T follicular helper cell (primary cell): ENCODE data around the gene LRRC49.
"Not testable (repeated sequence)": the region's sequence is repeated elsewhere in the genome, so short reads cannot be mapped to it uniquely, and the experiment has no call there.

Experiments
- DNase-seq: peaks from one replicate; pipeline ENCODE4 v3.0.0-alpha.2; 2020; ENCODE audit warnings: low read depth

The LRRC49 gene

DNA sequence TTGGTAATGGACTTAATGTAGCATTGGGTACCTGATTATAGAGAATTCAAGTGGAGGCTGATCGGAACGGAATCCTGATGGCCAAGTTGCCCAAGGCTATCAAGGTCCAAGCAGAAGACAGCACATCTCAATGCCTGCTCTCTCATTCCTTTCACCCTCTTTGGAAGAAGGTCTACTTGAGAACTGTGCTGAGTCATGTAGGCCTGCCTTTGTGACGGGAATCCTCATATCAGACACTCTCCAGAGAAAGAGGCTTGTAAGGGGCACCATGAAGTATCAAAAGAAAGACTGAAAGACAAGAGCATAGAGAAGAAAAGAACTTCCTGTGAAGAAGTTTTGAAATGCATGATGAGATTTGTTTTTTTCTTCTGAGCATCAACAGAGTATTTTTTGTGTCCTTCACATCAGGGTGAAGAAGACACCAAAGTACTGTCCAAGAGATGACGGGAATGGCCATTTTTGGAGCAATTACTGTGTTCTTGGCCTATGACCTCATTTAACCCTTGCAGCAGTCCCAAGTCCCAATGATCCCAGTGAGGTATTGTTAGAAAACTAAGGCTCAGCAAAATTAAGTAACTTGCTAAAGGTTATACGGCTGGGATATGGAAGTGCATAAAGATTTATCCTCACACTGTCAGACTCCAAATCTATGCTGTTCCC, 25.5 kb upstream of the LRRC49 start:
- no peak for DNase-seq

DNA sequence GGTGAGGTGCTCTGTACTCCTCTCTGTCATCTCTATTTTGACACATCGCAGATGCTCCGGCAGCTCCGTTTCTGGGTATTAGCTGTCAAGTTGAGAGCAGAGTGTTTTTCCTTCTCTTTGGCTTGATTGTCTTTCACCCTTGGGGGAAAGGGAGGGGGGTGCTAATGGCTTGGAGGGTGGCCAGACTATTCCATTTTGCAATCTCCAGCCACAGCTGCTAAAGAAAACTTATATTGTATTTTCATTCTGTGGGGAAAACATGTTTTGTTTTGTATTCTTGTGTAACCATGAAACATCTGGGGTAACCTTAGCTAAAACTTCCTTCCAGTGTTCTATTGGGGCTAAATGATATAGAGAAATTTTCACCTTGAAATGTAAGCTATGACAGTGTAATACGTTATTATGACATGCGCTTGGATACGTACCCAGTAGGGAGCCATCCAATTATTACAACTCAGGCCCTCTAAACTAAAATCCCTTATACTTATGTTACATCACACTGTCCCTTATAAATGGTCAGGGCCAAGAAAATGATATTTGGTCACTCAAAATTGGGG, 24.6 kb upstream of the LRRC49 start:
- no peak for DNase-seq

DNA sequence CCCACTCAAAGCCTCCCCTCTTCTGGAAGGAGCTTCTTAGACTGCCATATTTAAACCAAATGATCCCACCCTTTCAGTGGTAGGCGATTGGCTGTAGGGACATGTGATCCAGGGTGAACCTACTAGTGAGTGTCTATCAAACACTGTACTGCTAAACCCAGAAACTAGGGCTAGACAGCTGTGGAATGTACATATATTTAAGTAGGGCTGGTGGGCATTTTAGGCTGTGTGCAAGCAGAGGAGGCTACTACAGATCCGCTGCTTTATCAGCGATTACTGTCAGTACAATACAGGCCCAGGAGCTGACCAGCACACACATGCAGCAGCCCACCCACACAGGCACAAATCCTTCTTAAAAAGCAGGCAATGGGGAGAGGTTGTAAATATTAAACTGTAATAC, 23.3 kb upstream of the LRRC49 start:
- DNase-seq, result no peak

DNA sequence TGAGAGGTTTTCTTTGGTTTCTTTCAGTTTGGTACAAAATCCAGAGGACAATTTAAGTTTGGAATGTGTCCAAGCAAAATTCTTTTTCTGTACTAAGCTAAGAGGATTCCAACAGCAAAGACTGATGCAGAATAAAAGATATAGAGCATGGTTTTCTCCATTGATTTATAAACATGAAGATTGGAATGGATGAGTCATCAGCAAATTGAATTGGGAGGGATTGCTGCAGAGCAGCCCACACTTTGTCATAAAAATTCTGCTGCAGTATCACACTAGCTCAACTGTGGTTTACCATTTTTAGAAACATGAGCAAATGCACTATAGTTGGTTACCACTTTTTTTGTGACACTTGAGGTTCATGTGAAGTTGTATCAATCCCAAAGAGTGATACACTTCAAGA, 22.6 kb upstream of the LRRC49 start:
- DNase-seq, result no peak

DNA sequence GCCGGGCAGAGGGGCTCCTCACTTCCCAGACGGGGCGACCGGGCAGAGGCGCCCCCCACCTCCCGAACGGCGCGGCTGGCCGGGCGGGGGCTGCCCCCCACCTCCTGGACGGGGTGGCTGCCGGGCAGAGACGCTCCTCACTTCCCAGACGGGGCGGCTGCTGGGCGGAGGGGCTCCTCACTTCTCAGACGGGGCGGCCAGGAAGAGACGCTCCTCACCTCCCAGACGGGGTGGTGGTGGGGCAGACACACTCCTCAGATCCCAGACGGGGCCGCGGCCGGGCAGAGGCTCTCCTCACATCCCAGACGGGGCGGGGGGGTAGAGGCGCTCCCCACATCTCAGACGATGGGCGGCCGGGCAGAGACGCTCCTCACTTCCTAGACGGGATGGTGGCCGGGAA, 21.1 kb upstream of the LRRC49 start:
- DNase-seq, result not testable (repeated sequence)

DNA sequence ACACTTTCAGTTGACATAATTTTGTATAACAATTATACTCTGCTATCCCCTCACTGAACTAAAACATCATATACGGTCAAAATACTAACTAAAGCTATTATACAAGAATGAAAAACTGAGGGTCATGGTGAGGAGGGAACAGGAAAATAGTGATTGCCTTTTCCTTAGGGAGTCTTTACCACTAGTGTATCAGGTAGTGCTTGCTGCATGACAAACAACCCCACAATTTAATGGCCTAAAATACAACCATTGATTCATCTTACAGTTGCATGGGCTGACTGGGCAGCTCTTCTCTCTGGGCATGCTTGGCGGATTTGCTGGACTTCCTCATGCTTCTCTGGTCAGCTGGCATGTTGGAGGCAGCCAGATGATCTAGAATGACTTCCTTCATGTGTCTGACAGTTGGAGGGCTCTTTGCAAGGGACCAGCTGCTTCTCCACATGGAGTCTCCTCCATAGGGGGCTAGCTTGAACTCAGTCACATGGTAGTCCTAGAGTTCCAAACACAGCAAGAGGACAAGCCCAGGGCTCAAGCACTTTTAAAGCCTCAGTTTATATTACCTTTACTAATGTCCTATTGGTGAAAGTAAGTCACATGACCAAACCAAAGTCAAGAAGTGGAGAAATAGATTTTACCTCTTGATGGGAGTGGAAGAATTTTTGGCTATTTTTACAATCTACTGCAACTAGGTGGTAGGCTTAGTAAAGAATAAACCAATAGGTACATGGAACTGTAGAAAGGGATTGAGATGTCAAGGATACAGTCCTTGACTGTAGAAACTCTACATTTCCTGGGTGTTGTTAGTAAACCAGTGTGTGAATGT, 19.2 kb upstream of the LRRC49 start:
- DNase-seq, result no peak

DNA sequence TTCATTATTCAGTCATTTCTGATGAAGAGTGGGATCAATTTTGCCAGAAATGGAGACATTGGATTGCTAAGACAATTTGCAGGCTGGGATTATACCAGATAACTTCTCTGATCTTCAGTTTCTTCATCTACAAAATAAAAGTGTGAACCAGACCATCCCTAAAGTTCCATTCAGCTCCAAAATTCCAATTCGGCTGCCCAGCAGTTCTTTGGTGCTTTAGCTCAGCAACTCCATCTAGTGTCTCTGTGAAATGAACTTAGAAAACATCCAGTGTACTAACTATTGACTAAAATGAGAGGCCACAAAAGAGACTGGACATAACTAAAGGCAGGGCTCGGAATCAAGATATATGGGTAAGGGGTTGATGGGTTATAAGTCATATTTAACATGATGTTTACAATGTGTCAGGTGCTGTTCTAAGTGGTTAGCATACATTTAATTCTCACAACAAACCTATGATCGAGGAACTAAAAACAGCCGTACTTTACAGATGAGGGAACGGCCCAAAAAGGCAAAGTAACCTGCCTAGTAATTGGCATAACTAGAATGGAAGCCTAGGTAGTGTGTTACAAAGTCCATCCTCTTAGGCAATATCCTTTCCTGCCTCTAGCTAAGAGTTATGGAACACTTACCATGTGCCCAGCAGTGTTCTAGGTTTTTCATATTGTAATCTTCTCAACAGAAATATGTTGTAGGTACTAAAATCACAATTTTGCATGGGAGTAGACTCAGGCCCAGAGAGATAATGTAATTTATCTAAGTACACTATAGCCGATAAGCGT, 17.4 kb upstream of the LRRC49 start:
- no peak for DNase-seq

DNA sequence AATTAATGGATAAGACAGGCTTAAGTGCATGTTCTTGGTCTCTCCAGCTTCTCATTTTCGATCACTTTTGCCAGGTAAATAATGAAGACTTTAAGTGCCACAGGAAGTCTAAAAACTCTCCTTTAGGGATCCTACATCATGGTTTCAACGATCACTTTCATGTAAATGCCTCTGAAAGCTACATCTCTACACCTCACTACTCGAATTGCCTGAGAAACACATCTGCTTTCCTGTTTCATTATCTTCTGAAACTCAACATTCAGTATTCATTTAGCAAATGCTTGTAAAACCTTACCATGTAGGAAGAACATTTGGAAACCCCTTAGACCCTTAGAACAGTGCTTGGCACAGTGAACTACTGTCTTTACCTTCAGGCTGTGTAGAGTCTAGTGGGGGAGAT, 16.6 kb upstream of the LRRC49 start:
- no peak for DNase-seq

DNA sequence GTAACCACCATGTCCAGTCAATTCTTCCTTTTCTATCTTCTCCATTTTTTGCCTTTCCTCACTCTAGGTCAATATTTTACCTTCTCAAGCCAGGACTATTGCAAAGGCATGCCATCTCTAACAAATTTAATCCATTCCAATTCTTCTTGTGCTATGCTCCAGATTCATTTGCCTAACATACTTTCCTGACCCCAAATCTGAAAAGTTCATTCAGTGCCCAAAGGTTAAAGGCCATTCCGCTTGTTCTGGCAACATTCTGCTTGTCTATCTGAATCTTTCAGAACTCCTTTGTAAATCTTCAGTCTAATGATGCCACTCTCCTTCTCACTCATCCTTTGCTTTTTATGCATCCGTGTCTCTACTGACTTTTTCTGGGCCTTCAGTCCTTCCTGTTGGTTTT, 15.9 kb upstream of the LRRC49 start:
- DNase-seq, result no peak

DNA sequence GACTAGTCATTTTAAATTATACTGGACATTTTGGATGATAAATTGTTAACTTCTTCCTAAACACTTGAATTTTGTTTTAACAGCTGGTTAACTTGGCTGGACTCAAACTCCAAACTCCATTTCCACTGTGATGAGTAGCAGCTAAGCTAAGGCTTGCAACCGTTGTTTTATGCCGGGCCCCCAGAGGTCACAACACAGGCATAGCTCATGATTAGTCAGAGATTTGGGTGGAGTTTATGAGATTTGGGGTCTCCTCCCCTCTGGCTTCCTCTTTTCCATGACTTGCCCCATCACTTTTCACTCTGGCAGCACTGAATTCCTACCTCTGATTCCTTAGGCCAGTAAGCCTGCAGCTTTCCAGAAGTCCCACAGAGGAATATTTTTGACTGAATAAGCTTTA, 13.2 kb upstream of the LRRC49 start:
- no peak for DNase-seq

DNA sequence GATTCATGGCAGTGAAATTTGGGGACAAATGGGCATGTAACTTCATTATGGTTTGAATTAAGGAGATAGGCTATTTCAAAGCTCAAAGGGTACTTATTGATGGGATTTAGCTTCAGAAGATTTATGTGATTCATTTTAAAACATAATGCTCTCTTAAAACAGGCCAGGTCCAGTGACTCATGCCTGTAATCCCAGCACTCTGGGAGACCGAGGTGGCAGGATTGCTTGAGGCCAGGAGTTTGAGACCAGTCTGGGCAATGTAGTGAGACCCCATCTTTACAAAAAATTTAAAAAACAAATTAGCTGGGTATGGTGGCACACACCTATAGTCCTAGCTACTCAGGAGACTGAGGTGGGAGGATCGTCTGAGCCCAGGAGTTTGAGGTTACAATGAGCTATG, 11.8 kb upstream of the LRRC49 start:
- no peak for DNase-seq

DNA sequence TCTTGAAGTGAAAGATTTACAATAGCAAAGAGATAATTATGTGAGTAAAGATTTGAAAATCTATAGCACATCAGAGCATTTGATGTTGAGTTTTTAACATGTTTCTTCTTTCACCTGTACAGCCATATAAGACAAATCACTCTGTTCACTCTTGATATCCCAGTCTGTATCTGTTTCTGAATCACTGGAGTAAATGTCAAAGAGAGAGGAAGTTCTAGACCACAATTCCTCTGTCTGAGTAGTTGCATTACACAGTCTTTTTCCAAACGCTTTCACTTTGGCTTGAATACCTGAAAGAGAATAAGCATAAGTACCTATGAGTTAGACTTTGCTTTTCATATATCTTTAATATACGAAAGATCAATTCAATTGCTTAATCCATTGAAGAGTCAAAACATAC, 10.3 kb upstream of the LRRC49 start:
- DNase-seq, result no peak

DNA sequence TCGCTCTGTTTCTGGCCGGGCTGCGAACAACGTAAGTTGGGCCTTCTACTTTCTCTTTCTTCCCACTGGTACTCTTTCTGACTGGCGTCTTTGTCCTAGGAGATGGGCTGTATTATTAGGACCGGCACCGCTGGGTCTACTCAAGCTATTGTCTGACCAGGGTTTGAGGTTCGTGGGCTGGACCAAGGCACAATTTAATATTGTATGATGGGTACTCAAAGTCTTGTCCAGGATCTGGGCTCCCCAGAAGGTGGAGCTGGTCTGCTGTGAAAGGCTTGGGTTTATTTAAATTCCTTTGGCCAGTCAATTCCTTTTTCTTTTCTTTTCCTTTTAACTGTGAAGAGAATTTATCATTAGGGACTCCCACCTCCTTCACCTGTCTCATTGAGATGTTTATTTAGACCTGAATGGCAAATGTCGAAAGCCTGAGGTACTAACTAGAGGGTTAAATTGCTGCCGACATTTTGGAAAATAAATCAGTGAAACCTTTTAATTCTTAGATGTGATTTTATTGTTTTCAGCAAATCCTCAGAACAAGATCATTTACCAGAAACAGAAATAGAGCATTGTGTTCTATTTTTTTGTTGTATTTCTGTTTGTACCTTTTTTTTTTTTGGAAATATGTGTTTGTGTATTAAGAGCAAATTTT, 410 bp downstream of the LRRC49 start:
- DNase-seq, result no peak

DNA sequence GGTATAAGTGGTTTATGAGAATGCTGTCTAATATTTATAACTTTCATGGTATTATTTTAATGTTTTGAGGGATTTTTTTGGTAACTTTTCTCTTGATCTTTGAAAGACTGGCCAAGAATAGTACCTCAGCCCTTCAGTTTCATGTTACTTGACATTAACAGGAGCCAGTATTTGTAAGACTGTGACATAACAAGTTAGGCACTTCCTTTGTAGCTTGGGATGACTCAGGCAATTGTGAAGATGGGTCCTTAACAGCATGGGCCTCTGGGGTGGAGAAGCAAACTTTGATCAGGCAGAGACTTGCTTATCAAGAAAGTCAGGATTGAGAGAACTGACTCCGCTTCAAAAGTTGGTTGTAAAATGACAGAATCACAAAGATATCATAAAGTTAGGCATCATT, 9.5 kb downstream of the LRRC49 start:
- DNase-seq, result no peak

DNA sequence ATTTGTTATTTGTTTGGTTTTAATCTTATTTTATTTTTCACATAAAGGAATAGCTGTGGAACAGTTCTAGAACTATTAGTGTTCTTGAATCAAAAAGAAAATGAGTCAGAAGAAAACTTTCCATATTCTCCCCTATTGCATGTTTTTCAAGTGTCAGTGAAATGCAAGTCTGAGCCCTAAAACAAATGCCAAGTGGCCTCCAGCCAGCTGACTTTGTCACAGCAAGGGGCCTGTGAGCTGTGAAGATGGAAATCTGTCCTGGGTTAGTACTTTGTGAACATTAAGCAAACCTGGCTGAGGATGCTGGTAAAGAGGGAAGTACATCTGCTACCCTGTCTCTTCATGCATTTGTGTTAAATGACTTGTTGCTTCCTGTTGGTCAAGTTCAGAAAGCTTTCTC, 14.2 kb downstream of the LRRC49 start:
- DNase-seq, result no peak

DNA sequence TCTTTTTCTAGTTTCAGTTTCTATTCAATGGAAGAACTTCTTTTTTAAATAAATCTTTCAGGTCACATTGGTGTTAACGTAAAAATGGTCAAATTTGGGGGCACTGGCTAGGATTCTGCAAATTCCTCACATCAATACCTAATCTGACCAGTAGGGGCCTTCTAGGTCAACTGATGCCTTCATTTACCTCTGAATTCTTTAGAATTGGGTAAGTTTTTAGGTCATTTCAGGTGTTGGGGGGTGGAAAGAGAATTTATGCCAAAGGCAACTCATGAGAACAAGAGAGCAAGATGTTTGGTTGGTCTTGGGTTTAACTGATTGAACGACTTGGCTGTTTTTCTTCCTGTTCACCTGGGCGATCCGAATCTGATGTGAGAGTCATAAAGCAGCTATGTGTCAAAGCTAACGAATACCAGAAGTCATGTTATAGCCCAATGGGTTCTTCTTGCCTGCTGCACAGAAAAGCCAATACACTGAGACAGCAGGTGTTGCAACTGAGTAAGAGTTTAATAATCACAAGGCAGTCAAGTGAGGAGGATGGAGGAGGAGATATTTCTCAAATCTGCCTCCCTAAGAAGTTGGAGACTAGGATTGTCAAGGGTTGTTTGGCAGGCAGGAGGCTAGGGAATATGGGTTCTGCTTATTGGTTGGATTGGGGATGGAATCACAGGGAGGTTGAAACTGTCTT, 15.3 kb downstream of the LRRC49 start:
- DNase-seq, result no peak

DNA sequence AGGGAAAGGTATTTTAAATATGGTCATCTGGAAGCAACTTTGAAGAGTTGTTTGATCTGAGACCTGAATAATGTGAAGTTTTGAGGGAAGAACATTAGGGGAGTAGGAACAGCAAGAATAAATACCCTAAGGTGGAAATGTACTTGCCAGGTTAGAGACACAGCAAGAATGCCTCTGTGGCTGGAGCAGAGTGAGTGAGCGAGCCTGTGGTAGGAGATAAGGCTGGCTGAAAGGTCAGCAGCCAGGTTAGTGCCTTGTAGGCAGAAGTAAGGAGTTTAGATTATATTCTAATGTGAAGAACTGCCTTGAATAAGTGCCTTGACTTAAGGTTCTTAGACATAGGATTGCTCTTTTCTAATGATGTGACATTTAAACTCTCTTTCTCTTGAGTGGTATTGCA, 18.3 kb downstream of the LRRC49 start:
- no peak for DNase-seq

DNA sequence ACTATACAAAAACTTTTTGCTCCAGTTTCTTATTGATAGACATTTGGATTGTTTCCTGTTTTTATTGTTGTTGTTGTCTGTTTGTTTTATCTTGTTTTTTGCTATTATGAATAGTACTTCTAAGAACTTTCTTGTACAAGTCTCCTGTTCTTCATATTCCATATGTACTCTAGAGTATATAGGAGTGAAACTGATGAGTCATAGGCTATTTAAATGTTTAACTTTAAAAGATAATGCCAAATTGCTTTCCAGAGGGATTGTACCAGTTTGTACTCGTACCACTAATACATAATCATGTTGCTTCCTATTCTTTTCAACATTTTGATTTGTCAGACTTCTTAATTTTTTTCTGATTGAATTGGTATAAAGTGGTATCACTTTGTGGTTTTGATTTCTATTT, 19.6 kb downstream of the LRRC49 start:
- DNase-seq, result no peak

DNA sequence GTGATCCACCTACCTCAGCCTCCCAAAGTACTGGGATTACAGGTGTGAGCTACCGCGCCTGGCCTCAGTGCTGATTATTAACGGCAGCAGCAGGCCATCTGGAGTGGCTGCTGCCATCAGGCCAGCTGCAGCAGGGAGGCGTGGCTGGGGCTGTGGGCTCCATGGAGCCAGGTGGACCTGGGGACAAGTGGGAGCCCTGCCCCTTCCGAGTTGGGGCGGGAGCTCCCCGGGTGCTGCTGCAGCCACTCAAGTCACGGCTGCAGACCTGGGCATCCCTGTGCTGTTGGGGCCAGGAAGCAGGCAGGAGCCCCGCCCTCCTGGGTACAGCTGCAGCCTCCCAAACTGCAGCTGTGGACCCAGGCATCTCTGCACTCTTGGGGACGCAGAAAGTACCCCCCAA, 23.9 kb downstream of the LRRC49 start:
- no peak for DNase-seq

DNA sequence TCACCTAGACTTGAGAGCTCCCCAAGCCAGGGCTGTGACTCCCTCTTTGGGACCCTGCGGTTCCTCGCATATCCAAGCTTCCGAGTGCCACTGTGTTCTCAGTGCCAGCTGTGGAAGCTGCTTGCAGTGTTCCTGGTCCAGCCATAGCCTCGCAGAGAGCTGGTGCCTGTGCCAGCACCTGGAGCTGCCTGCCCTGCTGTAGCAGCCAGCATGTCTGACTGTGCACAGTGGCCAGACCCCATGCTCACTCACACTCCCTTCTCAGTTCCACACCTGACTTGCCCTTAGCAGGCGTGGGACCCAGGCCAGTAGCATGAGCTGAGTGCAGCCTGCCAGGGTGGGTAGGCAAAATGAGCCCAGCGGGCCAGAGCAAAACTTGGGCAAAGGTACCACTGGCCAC, 25.3 kb downstream of the LRRC49 start:
- DNase-seq, result no peak

DNA sequence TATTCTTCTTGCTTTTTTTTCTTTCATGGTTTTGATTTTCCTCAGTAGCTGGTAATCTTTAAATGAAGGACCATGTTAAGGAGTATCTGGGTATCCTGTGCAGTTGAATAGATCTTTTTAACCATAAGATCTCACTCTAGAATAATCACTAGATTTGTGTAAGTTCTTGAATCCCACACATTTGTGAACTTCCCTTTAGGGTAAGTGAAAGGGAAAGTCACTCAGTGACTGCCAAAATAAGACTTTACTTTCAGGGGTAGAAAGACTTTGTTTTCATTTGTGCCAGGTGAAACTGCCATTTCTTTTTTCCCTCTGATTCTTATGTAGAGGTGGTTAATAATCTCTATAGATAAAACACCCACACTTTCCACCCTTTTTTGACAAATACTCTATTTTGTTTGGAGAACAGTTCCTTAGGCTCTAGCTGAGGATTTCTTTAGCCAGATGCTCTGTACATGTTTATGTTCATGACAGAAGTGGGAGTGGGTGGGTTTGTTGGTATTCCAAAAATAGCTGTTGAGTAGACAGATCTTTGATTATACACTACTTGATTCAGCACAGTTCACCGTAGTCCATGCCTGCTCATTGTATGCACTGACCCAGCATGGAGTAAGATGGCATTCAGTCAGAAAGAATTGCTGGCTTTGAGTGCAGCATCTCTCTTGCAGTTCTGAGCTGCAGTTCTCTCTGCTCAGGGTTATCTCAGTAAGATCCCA, 28.5 kb downstream of the LRRC49 start:
- no peak for DNase-seq
